Ishikawa (cell line): ENCODE measurements around the gene TMEM126B.

Experiments used
- CEBPB ChIP-seq: IDR thresholded peaks from 2 replicates; pipeline ENCODE4 v1.6.1; 2012
- EP300 ChIP-seq: IDR thresholded peaks from 2 replicates; pipeline ENCODE4 v1.6.1; 2012; ENCODE audit warnings: borderline replicate concordance
- RAD21 ChIP-seq: IDR thresholded peaks from 2 replicates; pipeline ENCODE4 v1.6.1; 2012; ENCODE audit warnings: low read depth
- TAF1 ChIP-seq: IDR thresholded peaks from 2 replicates; pipeline ENCODE4 v1.6.1; 2012; ENCODE audit warnings: low read depth, mild to moderate bottlenecking
- TCF12 ChIP-seq: IDR thresholded peaks from 2 replicates; pipeline ENCODE4 v1.6.1; 2012; ENCODE audit warnings: low read depth
- TEAD4 ChIP-seq: IDR thresholded peaks from 2 replicates; pipeline ENCODE4 v1.6.1; 2012
- TF ChIP-seq, protein P1 (sequence below): IDR thresholded peaks from 2 replicates; pipeline ENCODE4 v1.6.1; 2012

DNA sequence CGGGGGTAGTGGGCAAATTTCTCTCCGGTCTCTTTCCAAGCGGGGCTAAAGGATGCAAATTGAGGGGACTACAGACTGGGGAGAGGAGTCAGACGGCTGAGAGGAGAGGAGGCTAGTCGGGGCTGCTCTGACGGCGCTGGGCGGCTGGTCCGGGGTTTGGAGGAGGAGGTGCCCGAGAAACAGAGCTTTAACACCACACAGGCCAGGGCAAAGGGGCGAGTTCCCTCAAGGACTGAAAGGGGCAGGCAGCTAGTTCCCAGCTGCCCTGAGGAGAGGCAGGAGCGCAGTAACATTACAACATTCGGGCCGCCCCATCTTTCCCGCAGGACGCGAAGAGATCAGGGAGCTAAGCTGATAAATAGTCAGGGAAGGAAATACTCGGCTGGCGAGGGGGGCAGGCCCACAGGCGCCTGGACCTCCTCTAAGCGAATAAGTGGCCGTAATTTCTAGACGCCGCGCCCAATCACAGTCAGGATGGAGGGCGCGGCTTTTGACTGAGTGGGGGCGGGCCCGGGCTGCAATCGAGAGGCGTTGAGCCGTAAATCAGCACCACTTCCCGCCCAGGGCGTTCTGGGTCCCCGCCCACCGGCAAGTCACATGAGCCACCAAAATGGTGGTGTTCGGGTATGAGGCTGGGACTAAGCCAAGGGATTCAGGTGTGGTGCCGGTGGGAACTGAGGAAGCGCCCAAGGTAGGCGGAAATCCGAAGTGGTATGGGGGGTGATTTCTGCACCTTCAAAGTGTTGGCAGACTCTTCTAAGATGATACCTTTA lies at the start of gene TMEM126B:
- no peak for TF ChIP-seq EP300
- TF ChIP-seq TAF1: peak; percentile 71; the same call in 1 of the 2 replicates
- TF ChIP-seq RAD21: no peak
- TF ChIP-seq TEAD4: no peak; the same call in 1 of the 2 replicates
- no peak for TF ChIP-seq CEBPB
- TF ChIP-seq, protein P1, sequence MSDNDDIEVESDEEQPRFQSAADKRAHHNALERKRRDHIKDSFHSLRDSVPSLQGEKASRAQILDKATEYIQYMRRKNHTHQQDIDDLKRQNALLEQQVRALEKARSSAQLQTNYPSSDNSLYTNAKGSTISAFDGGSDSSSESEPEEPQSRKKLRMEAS: peak; percentile 35
- peak; percentile 36 for TF ChIP-seq TCF12
